Measurements from ENCODE around the gene DRG2.

DNA sequence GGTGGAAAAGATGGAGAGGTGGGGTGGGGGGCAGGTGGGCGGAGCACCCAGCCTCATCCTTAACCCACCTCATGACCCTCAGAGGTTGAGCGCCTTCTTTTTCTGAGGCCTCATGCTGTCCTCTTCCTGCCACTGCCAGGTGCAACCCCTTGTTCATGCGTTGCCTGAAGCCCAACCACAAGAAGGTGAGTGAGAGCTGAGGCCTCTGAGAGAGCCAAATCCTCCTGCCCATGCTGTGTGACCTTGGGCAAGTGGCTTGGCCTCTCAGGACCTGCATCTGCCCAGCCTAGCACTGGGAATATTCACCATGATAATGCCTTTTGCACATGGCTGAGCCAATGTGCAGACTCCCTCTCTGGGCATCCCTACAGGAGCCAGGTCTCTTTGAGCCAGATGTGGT is 52.9 kb downstream of the DRG2 start:
- TF ChIP-seq CTCF (conservative IDR thresholded peaks at IDR 0.05; ENCODE audit: low read depth, low read length): no peak
- no peak for TF ChIP-seq MAFK (IDR thresholded peaks at IDR 0.05; ENCODE audit: low read depth, low read length)

Measured in IMR-90 (cell line).